ENCODE data around the gene C4A. TPM values are rescaled to one million over a fixed set of nuclear protein-coding genes. Genes with fewer than 3 reads are reported as not detected.

The C4A gene
- total and polyA plus RNA-seq, 2 of the 13 experiments (the other 11 are each of a cell fraction or from before 2014, with no cell fraction given), result 165 to 478 TPM

GRCh38 chr6:31958741-31959739 lies 22.8 kb upstream of the C4A start, which contains the start of the genes NELFE and SKIC2 (continued):
- TF ChIP-seq ARID3A (IDR thresholded peaks at IDR 0.05; ENCODE audit: low read depth, low read length), result no peak
- TF ChIP-seq SOX13 (IDR thresholded peaks at IDR 0.05), result no peak
- TF ChIP-seq SOX13 (CRISPR knock-in tag; conservative IDR thresholded peaks at IDR 0.05 in 1 of 2, IDR thresholded peaks at IDR 0.05 in 1 of 2), result peak in 1 of 2 experiments; percentile 57; a peak in 2 of 4 replicates
- peak; percentile 94 for TF ChIP-seq ZNF446 (CRISPR knock-in tag; IDR thresholded peaks at IDR 0.05)
- TF ChIP-seq HOXA3 (CRISPR knock-in tag; IDR thresholded peaks at IDR 0.05), result peak; percentile 100
- peak; percentile 82 for TF ChIP-seq POLR2AphosphoS5 (IDR thresholded peaks at IDR 0.05; ENCODE audit: low read depth, low read length)
- peak; percentile 67 for TF ChIP-seq CHD2 (IDR thresholded peaks at IDR 0.05; ENCODE audit: low read depth, low read length)
- TF ChIP-seq MAFG (CRISPR knock-in tag; IDR thresholded peaks at IDR 0.05), result no peak
- no peak; the same call in 1 of the 2 replicates for TF ChIP-seq ATF7-NPFF (CRISPR knock-in tag; IDR thresholded peaks at IDR 0.05; ENCODE audit: low read depth)
- TF ChIP-seq, protein P1, sequence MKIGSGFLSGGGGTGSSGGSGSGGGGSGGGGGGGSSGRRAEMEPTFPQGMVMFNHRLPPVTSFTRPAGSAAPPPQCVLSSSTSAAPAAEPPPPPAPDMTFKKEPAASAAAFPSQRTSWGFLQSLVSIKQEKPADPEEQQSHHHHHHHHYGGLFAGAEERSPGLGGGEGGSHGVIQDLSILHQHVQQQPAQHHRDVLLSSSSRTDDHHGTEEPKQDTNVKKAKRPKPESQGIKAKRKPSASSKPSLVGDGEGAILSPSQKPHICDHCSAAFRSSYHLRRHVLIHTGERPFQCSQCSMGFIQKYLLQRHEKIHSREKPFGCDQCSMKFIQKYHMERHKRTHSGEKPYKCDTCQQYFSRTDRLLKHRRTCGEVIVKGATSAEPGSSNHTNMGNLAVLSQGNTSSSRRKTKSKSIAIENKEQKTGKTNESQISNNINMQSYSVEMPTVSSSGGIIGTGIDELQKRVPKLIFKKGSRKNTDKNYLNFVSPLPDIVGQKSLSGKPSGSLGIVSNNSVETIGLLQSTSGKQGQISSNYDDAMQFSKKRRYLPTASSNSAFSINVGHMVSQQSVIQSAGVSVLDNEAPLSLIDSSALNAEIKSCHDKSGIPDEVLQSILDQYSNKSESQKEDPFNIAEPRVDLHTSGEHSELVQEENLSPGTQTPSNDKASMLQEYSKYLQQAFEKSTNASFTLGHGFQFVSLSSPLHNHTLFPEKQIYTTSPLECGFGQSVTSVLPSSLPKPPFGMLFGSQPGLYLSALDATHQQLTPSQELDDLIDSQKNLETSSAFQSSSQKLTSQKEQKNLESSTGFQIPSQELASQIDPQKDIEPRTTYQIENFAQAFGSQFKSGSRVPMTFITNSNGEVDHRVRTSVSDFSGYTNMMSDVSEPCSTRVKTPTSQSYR (CRISPR knock-in tag; IDR thresholded peaks at IDR 0.05; ENCODE audit: borderline replicate concordance), result peak; percentile 97
- no peak for TF ChIP-seq USF2 (IDR thresholded peaks at IDR 0.05; ENCODE audit: low read depth, low read length)
- TF ChIP-seq USF2 (CRISPR knock-in tag; IDR thresholded peaks at IDR 0.05; ENCODE audit: borderline replicate concordance), result no peak; the same call in 1 of the 2 replicates
- peak; percentile 93; the same call in 1 of the 2 replicates for TF ChIP-seq ZNF747 (CRISPR knock-in tag; IDR thresholded peaks at IDR 0.05; ENCODE audit: borderline replicate concordance)

Data from HepG2 (cell line).